HepG2 (cell line): ENCODE measurements around the gene NUP54. TPM values are rescaled to one million over a fixed set of nuclear protein-coding genes. Genes with fewer than 3 reads are reported as not detected.

Experiments
- AGO1 ChIP-seq: fragments of 200-400 bp; formaldehyde crosslinking; IDR thresholded peaks from 2 replicates; pipeline ENCODE4 v1.6.1; 2017; ENCODE audit warnings: mild to moderate bottlenecking, low read depth, low read length, moderate library complexity; ENCODE audit not compliant: poor library complexity, severe bottlenecking
- MBNL3 ChIP-seq: fragments of 250-450 bp; sonication (Bioruptor Pico); conservative IDR thresholded peaks from 2 replicates; pipeline ENCODE4 v1.8.0; 2022; ENCODE audit warnings: mild to moderate bottlenecking, inconsistent platforms
- NFKBIZ ChIP-seq: IDR thresholded peaks from 2 replicates; pipeline ENCODE4 v1.6.1; 2018; ENCODE audit warnings: missing genetic modification reagents, missing compliant biosample characterization
- NFYC ChIP-seq: IDR thresholded peaks from 2 replicates; pipeline ENCODE4 v1.6.1; 2016; ENCODE audit warnings: missing genetic modification reagents, missing compliant biosample characterization
- NR2F2 ChIP-seq: IDR thresholded peaks from 2 replicates; pipeline ENCODE4 v1.6.1; 2012; ENCODE audit warnings: low read depth, inconsistent platforms, borderline replicate concordance
- PCBP2 ChIP-seq: fragments of 200-400 bp; formaldehyde crosslinking; optimal IDR thresholded peaks from 2 replicates; pipeline ENCODE3; 2018; ENCODE audit warnings: low read length, low read depth; ENCODE audit not compliant: poor library complexity, severe bottlenecking
- POGK ChIP-seq: sonication (generic); formaldehyde crosslinking; conservative IDR thresholded peaks from 2 replicates; pipeline ENCODE4 v1.8.0; 2022; ENCODE audit warnings: mild to moderate bottlenecking, moderate library complexity, missing genetic modification reagents
- POLR2A ChIP-seq, 2 experiments: IDR thresholded peaks; 2 replicates each; pipeline ENCODE4 v1.6.1; 2011; ENCODE audit warnings: low read depth in 2 of 2, low read length in 2 of 2, mild to moderate bottlenecking in 1 of 2, moderate library complexity in 1 of 2; ENCODE audit not compliant: insufficient read depth in 1 of 2
- REL ChIP-seq: sonication (generic); formaldehyde crosslinking; conservative IDR thresholded peaks from 2 replicates; pipeline ENCODE4 v1.8.0; 2022; ENCODE audit warnings: mild to moderate bottlenecking, missing genetic modification reagents, moderate library complexity
- TEF ChIP-seq: sonication (generic); formaldehyde crosslinking; IDR thresholded peaks from 2 replicates; pipeline ENCODE4 v1.5.0; 2020; ENCODE audit warnings: missing genetic modification reagents
- TERF1 ChIP-seq: sonication (generic); formaldehyde crosslinking; IDR thresholded peaks from 2 replicates; pipeline ENCODE4 v1.8.0; 2022; ENCODE audit warnings: mild to moderate bottlenecking, missing genetic modification reagents, moderate library complexity
- TP53 ChIP-seq: sonication (generic); formaldehyde crosslinking; conservative IDR thresholded peaks from 2 replicates; pipeline ENCODE4 v1.4.0; 2020; ENCODE audit warnings: missing genetic modification reagents
- ZBTB37 ChIP-seq: sonication (generic); formaldehyde crosslinking; IDR thresholded peaks from 2 replicates; pipeline ENCODE4 v1.4.0; 2020; ENCODE audit warnings: mild to moderate bottlenecking, missing genetic modification reagents
- ZBTB44 ChIP-seq: sonication (generic); formaldehyde crosslinking; IDR thresholded peaks from 2 replicates; pipeline ENCODE4 v1.4.0; 2020; ENCODE audit warnings: missing genetic modification reagents
- ZKSCAN8 ChIP-seq: IDR thresholded peaks from 2 replicates; pipeline ENCODE4 v1.6.1; 2016; ENCODE audit warnings: borderline replicate concordance, missing genetic modification reagents, missing compliant biosample characterization
- ZMYM2 ChIP-seq: sonication (generic); formaldehyde crosslinking; IDR thresholded peaks from 2 replicates; pipeline ENCODE4 v1.8.0; 2022; ENCODE audit warnings: mild to moderate bottlenecking, missing genetic modification reagents
- ZNF121 ChIP-seq: sonication (generic); formaldehyde crosslinking; IDR thresholded peaks from 2 replicates; pipeline ENCODE4 v1.5.0; 2020; ENCODE audit warnings: mild to moderate bottlenecking, missing genetic modification reagents
- ZNF784 ChIP-seq: sonication (generic); formaldehyde crosslinking; IDR thresholded peaks from 2 replicates; pipeline ENCODE4 v1.5.1; 2020; ENCODE audit warnings: missing genetic modification reagents, mild to moderate bottlenecking, borderline replicate concordance
- ZSCAN30 ChIP-seq: sonication (generic); formaldehyde crosslinking; IDR thresholded peaks from 2 replicates; pipeline ENCODE4 v1.5.0; 2020; ENCODE audit warnings: mild to moderate bottlenecking, missing genetic modification reagents
- polyA plus RNA-seq, 8 experiments: library from polyadenylated mRNA; depleted of rRNA in 3 of 8; stranded (reverse) in 7 of 8; unstranded in 1 of 8; fragments of >200 nt; fragmentation: Illumina TruSeq in 4 of 8; extraction: Trizol in 4 of 8; gene quantifications; 2 replicates each; pipeline versions ENCODE4 v1.2.1 to v1.2.3, GENCODE V29; 2011 to 2016; ENCODE audit warnings: low read depth in 4 of 8, missing spikeins in 1 of 8, mixed read lengths in 1 of 8; ENCODE audit not compliant: insufficient read depth in 1 of 8
- total RNA-seq, 5 experiments: library from RNA; depleted of rRNA; stranded (reverse); fragments of >200 nt; fragmentation: Illumina TruSeq; extraction: Trizol; gene quantifications; 2 replicates each; pipeline ENCODE4 v1.2.3, GENCODE V29; 2016; ENCODE audit warnings: low read depth in 1 of 5
- TF ChIP-seq, protein P1 (sequence below): fragments of 450-650 bp; IDR thresholded peaks from 2 replicates; pipeline ENCODE4 v1.6.1; 2017

Gene NUP54
- total and polyA plus RNA-seq, 2 of the 13 experiments (the other 11 are each of a cell fraction or from before 2014, with no cell fraction given), result 36.1 to 69.3 TPM

- no peak for TF ChIP-seq ZKSCAN8 (CRISPR knock-in tag)
- peak; percentile 62; the same call in 1 of the 2 replicates for TF ChIP-seq ZSCAN30
- no peak for TF ChIP-seq NR2F2
- TF ChIP-seq NFYC (CRISPR knock-in tag), result no peak
- TF ChIP-seq POLR2A (IDR thresholded peaks at IDR 0.05; ENCODE audit: insufficient read depth in 1 of 2, low read depth in 2 of 2, low read length in 2 of 2), result peak in 1 of 2 experiments; percentile 16; a peak in 1 of 4 replicates
- TF ChIP-seq ZBTB37 (CRISPR knock-in tag), result no peak
- 0 out of 2 replicates have a peak, but pooled peaks have one; percentile 17 for TF ChIP-seq TP53 (CRISPR knock-in tag)
- no peak for TF ChIP-seq PCBP2
- TF ChIP-seq, protein P1, sequence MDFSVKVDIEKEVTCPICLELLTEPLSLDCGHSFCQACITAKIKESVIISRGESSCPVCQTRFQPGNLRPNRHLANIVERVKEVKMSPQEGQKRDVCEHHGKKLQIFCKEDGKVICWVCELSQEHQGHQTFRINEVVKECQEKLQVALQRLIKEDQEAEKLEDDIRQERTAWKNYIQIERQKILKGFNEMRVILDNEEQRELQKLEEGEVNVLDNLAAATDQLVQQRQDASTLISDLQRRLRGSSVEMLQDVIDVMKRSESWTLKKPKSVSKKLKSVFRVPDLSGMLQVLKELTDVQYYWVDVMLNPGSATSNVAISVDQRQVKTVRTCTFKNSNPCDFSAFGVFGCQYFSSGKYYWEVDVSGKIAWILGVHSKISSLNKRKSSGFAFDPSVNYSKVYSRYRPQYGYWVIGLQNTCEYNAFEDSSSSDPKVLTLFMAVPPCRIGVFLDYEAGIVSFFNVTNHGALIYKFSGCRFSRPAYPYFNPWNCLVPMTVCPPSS, result no peak
- TF ChIP-seq NFKBIZ (CRISPR knock-in tag), result no peak
- TF ChIP-seq ZMYM2 (CRISPR knock-in tag), result no peak
- TF ChIP-seq MBNL3 (CRISPR knock-in tag), result no peak
- TF ChIP-seq ZNF121 (CRISPR knock-in tag), result no peak
- TF ChIP-seq POGK (CRISPR knock-in tag), result no peak
- TF ChIP-seq ZBTB44 (CRISPR knock-in tag), result no peak
- no peak for TF ChIP-seq TEF (CRISPR knock-in tag)
- peak; percentile 63; the same call in 1 of the 2 replicates for TF ChIP-seq REL (CRISPR knock-in tag)
- no peak for TF ChIP-seq TERF1 (CRISPR knock-in tag)
- 0 out of 2 replicates have a peak, but pooled peaks have one; percentile 4 for TF ChIP-seq ZNF784 (CRISPR knock-in tag)
- TF ChIP-seq AGO1, result peak; percentile 35
Measured at GRCh38 chr4:76147454-76148141, 599 bp downstream of the NUP54 start (continued).
